Stomach smooth muscle (tissue), 2 donors: Measurements from ENCODE around the gene LSG1.

ENCODE experiments used
- H3K27ac ChIP-seq: one replicate; pipeline ENCODE4 v1.7.0; 2013; ENCODE audit warnings: mild to moderate bottlenecking, low read length, inconsistent platforms
- H3K27me3 ChIP-seq, 2 donors: one replicate each; pipeline ENCODE4 v1.7.0; 2013; ENCODE audit warnings: low read length in 2 of 2; ENCODE audit not compliant: insufficient read depth in 2 of 2, control insufficient read depth in 1 of 2
- H3K36me3 ChIP-seq, 2 donors: one replicate each; pipeline ENCODE4 v1.7.0; 2013; ENCODE audit warnings: low read length in 2 of 2; ENCODE audit not compliant: control insufficient read depth in 2 of 2, insufficient read depth in 2 of 2
- H3K4me1 ChIP-seq: one replicate; pipeline ENCODE4 v1.7.0; 2013; ENCODE audit warnings: low read length; ENCODE audit not compliant: control insufficient read depth, insufficient read depth
- H3K4me3 ChIP-seq, 2 donors: one replicate each; pipeline ENCODE4 v1.7.0; 2013; ENCODE audit warnings: low read length in 2 of 2
- H3K9ac ChIP-seq, 2 donors: one replicate each; pipeline ENCODE4 v1.7.0; 2013; ENCODE audit warnings: low read length in 2 of 2, mild to moderate bottlenecking in 1 of 2
- H3K9me3 ChIP-seq, 2 donors: one replicate each; pipeline ENCODE4 v1.7.0; 2013; ENCODE audit warnings: low read length in 2 of 2; ENCODE audit not compliant: control insufficient read depth in 2 of 2
- donor health status: healthy.
- donor health status: Pancreatic carcinoma.

The LSG1 gene

DNA sequence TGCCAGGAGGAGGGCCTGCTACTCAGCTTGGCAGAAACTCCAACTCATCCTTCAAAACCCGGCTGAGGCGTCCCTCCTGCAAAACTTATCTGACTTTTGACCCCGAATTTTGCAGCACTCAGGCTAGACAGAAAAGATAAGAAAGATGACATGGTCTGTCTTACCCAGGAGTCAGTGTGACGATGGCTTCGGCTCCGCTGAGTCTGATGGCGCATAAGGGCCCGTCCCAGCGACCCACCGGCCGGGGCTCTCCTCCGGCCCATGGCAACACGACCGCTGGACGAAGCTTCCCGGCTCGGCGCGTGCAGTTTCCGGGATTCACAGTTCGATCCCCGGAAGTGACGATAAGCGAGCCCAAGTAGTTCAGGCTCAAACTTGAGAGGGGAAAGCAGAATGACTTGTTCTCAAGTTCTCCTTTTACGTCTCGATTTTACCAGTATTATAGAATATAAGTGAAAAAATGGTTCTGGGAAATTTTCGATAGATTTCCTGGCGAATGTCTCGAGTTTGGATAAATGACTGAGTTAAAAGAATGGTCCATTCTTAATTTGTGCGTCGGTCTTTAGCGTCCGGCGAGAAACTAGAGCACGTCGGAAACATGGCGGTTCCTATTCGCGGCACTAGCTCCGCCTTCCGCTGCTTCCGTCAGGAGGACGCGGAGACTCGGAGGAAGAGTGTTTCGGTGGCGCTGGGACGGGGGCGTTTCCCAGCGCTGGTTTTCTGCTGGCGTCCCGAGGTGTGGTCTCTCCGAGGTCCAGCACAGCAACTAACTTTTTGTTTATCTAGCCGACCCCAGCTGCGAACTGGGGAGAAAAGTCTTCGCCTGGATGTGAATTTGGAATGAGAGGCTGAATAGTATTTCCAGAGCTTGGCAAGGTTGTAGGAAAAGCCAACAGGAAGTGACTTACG lies at the start of gene LSG1:
Gene LSG1, minus strand, starts transcription at position 292 of the 909 bp plus-strand sequence. Its CDS starts 29 bp downstream, at position 263.
- Histone ChIP-seq H3K27me3 (peaks cover 0 to 5% of the 10 kb centered on the region in 2 donors), H3K9me3 (no peaks in the 10 kb centered on the region), H3K36me3 (peaks cover 0 to 2% of the 10 kb centered on the region in 2 donors)

DNA sequence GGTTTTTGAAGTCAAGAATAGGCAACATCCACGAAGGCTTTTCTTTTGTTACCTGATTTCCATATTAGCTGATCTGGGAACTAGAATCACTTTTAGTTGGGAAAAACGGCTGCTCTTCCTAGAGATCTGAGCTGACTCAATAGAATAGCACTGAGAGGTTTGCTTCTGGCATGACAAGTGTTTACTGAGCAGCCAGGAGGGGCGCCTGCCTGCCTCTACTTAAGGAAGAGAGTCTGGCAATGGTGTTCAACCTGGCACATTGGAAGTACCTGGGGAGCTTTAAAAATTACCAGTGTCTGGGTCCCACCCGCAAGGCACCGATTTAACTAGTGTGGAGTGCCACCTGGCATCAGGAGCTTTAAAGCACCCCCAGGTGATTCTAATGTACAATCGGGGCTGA lies 48.1 kb upstream of the LSG1 start:
- peaks cover 0 to 2% of the 10 kb centered on the region in 2 donors for H3K27me3 ChIP-seq
- no peak overlapping the region for H3K4me3 ChIP-seq
- H3K4me1 ChIP-seq = no peaks in the 10 kb centered on the region
- no peak overlapping the region for H3K27ac ChIP-seq
- H3K9me3 ChIP-seq = no peaks in the 10 kb centered on the region
- H3K9ac ChIP-seq = no peak overlapping the region
- no peaks in the 10 kb centered on the region for H3K36me3 ChIP-seq

More for the DNA sequence above, at the start of gene LSG1:
- H3K9ac ChIP-seq = peak within 1 kb of the TSS; percentile 71 to 93
- H3K27ac ChIP-seq = peak within 1 kb of the TSS; percentile 85
- peaks cover 12% of the 10 kb centered on the region for H3K4me1 ChIP-seq
- H3K4me3 ChIP-seq = peak within 1 kb of the TSS; percentile 78 to 99

DNA sequence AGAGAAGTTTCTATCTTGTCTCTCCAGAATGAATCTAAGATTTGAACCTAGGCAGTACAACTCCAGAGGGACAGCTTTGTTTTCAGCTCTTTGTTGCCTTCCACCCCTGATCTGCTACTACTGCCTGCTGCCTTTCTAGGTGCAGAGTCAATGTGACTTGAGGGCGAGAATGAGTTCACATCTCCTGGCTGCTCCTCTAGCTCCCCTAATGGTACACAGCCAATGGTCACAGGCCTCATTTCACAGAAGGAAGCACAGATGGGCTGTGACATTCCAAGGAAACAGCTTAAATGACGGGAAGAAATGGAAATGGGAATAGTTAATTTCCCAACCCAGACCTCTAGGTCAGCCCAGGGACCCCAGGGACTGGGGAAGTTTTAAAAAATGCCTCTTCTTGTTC lies 46.1 kb upstream of the LSG1 start:
- Histone ChIP-seq H3K4me3 (no peak overlapping the region), H3K9ac (no peak overlapping the region), H3K4me1 (no peaks in the 10 kb centered on the region)

GRCh38 chr3:194715022-194715800 lies 43.2 kb upstream of the LSG1 start:
- Histone ChIP-seq H3K36me3 (no peaks in the 10 kb centered on the region), H3K27ac (no peak overlapping the region), H3K9me3 (no peaks in the 10 kb centered on the region), H3K4me1 (no peaks in the 10 kb centered on the region), H3K27me3 (peaks cover 0 to 2% of the 10 kb centered on the region in 2 donors), H3K4me3 (no peak overlapping the region), H3K9ac (no peak overlapping the region)

More for the DNA sequence above, 46.1 kb upstream of the LSG1 start:
- no peak overlapping the region for H3K27ac ChIP-seq
- peaks cover 0 to 2% of the 10 kb centered on the region in 2 donors for H3K27me3 ChIP-seq
- no peaks in the 10 kb centered on the region for H3K9me3 ChIP-seq
- H3K36me3 ChIP-seq = no peaks in the 10 kb centered on the region

GRCh38 chr3:194714564-194714963 lies 42.6 kb upstream of the LSG1 start:
- no peaks in the 10 kb centered on the region for H3K9me3 ChIP-seq
- H3K4me1 ChIP-seq = no peaks in the 10 kb centered on the region
- no peak overlapping the region for H3K4me3 ChIP-seq
- no peak overlapping the region for H3K27ac ChIP-seq
- H3K27me3 ChIP-seq = peaks cover 0 to 2% of the 10 kb centered on the region in 2 donors
- H3K36me3 ChIP-seq = no peaks in the 10 kb centered on the region
- H3K9ac ChIP-seq = no peak overlapping the region

DNA sequence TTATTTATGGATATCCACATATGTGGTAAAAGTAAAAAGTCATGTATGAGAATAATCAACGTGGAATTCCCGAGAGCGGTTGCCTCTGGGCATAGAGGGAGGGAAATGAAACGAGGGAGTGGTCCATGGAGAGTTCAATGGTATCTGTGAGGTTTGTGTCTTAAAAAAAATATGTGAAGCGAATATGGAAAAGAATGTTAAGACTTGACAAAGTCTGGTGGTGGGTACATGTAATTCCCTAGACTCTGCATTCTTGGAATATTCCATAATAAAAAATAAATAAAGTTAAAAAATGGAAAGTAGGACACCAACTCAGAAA lies 42.1 kb upstream of the LSG1 start:
- Histone ChIP-seq H3K36me3 (no peaks in the 10 kb centered on the region), H3K9ac (no peak overlapping the region), H3K27ac (no peak overlapping the region), H3K27me3 (peaks cover 0 to 2% of the 10 kb centered on the region in 2 donors), H3K4me1 (no peaks in the 10 kb centered on the region), H3K4me3 (no peak overlapping the region), H3K9me3 (no peaks in the 10 kb centered on the region)

GRCh38 chr3:194713299-194714136 lies 41.5 kb upstream of the LSG1 start:
- H3K4me3 ChIP-seq = no peak overlapping the region
- peaks cover 0 to 2% of the 10 kb centered on the region in 2 donors for H3K27me3 ChIP-seq
- no peak overlapping the region for H3K9ac ChIP-seq
- no peaks in the 10 kb centered on the region for H3K9me3 ChIP-seq
- H3K4me1 ChIP-seq = no peaks in the 10 kb centered on the region
- H3K36me3 ChIP-seq = no peaks in the 10 kb centered on the region
- H3K27ac ChIP-seq = no peak overlapping the region

DNA sequence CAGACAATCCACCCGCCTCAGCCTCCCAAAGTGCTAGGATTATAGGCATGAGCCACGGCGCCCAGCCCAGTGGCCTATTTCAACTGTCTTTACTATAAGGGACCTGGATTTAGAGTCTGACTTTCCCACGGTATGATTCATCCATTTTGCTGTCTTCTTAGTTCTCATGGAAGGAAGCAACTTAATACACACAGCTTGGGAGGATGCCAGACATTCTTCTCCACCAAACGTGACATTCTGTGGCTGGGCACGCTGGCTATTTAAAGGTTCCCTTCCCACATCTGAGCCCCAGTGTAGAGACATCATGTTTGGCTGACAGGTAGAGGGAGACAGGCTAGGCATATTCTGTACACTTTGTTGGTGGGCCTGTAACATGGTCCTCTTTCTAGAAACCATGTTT lies 39.9 kb upstream of the LSG1 start:
- H3K27ac ChIP-seq = no peak overlapping the region
- H3K9ac ChIP-seq = no peak overlapping the region
- no peaks in the 10 kb centered on the region for H3K27me3 ChIP-seq
- H3K4me1 ChIP-seq = no peaks in the 10 kb centered on the region
- no peak overlapping the region for H3K4me3 ChIP-seq
- H3K9me3 ChIP-seq = peaks cover 2 to 5% of the 10 kb centered on the region in 2 donors
- H3K36me3 ChIP-seq = no peaks in the 10 kb centered on the region

- Histone ChIP-seq H3K9ac (no peak overlapping the region), H3K27ac (no peak overlapping the region), H3K36me3 (no peaks in the 10 kb centered on the region), H3K4me1 (no peaks in the 10 kb centered on the region), H3K9me3 (peaks cover 2 to 5% of the 10 kb centered on the region in 2 donors), H3K27me3 (no peaks in the 10 kb centered on the region), H3K4me3 (no peak overlapping the region)
These were observed 39.3 kb upstream of the LSG1 start for GRCh38 chr3:194711286-194711685.

GRCh38 chr3:194707147-194707540 lies 35.2 kb upstream of the LSG1 start:
- no peaks in the 10 kb centered on the region for H3K4me1 ChIP-seq
- no peak overlapping the region for H3K4me3 ChIP-seq
- no peaks in the 10 kb centered on the region for H3K27me3 ChIP-seq
- no peak overlapping the region for H3K27ac ChIP-seq
- H3K9ac ChIP-seq = no peak overlapping the region
- no peaks in the 10 kb centered on the region for H3K36me3 ChIP-seq
- H3K9me3 ChIP-seq = peaks cover 2 to 5% of the 10 kb centered on the region in 2 donors
